Measurements from ENCODE around the gene DDX28.
"Not testable (repeated sequence)": the region's sequence is repeated elsewhere in the genome, so short reads cannot be mapped to it uniquely, and the experiment has no call there.

GRCh38 chr16:67994040-67994408 lies 29.0 kb downstream of the DDX28 start:
- TF ChIP-seq CTCF (conservative IDR thresholded peaks at IDR 0.05; ENCODE audit: low read depth, low read length); RCOR1 (IDR thresholded peaks at IDR 0.05; ENCODE audit: insufficient replicate concordance, low read length); RFX5 (IDR thresholded peaks at IDR 0.05; ENCODE audit: low read depth, low read length); BHLHE40 (IDR thresholded peaks at IDR 0.05; ENCODE audit: low read depth, low read length); MAZ (IDR thresholded peaks at IDR 0.05; ENCODE audit: borderline replicate concordance, low read depth, low read length): not testable (repeated sequence)
